ENCODE measurements around the gene BACH1. TPM values are rescaled to one million over a fixed set of nuclear protein-coding genes. Genes with fewer than 3 reads are reported as not detected.
"Not testable (repeated sequence)": the region's sequence is repeated elsewhere in the genome, so short reads cannot be mapped to it uniquely, and the experiment has no call there.

BACH1 gene
- total RNA-seq, 2 donors from 2014 or later: 55.6 to 64.2 TPM

DNA sequence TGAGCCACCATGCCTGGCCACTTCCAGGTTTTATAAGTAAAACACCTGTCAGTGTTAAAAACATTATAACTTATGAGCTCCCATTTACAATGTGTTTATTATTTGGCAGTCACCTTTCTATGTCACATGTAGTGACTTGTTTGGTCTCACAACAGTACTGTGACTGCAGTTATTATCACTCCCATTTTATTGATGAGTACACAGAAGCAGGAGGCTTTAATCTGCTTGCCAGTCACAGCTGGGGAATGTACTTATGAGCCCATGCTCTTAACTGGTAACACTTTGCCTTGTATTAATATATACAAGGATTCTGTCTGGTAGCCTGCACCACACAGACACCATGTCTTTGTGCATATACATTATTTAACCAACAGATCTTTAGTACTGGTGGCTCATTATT, 31.1 kb upstream of the BACH1 start:
- DNase-seq (no peak), ATAC-seq (no peak)
- Mint-ChIP-seq H3K4me3 (no peak overlapping the region), H3K27ac (peak overlapping the region; percentile 75), H3K36me3 (ENCODE audit: low read depth) (no peaks in the 10 kb centered on the region), H3K4me1 (peaks cover 2% of the 10 kb centered on the region), H3K27me3 (peaks cover 2% of the 10 kb centered on the region)
- no peaks in the 10 kb centered on the region for H3K9me3 ChIP-seq (ENCODE audit: control insufficient read depth, low read length, poor library complexity, severe bottlenecking)

DNA sequence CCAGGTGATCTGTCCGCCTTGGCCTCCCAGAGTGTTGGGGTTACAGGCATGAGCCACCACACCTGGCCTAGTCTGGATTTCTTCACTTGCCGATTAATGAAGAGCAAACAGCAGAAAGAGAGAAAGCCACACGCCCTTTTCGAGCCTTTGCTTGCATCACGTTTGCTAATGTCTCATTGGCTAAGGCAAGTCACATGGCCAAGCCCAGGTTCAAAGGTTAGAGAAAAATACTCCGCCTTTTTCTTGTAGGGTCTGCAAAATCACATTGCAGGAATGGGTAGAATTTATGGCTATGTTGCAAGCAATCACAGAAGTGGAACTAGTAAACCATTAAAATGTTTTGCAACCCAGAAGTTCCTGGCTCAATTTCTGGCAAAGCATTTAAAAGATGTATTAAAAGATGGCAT, 26.8 kb upstream of the BACH1 start:
- Mint-ChIP-seq H3K4me1 (no peaks in the 10 kb centered on the region), H3K27me3 (peaks cover 4% of the 10 kb centered on the region), H3K4me3 (no peak overlapping the region), H3K27ac (no peak overlapping the region), H3K36me3 (ENCODE audit: low read depth) (peaks cover 4% of the 10 kb centered on the region)
- DNase-seq (no peak), ATAC-seq (no peak)
- H3K9me3 ChIP-seq (ENCODE audit: control insufficient read depth, low read length, poor library complexity, severe bottlenecking): no peaks in the 10 kb centered on the region

DNA sequence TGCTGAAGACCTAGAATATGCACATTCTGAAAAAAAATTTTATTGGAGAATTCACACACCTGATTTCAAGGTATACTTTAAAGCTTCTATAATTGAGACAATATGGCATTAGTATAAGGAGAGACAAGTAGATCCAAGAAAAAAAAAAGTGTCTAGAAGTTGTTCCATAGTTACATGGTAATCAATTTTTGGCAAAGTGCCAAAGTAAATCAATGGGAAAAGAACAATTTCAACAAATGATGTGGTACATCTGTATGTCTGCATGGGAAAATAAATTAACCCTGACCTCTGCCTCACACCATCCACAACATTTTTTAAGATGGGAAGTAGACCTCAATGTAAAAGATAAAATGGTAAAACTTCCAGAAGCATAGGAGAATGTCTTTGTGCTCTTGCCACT, 21.3 kb upstream of the BACH1 start:
- H3K27me3 Mint-ChIP-seq: peaks cover 4% of the 10 kb centered on the region

DNA sequence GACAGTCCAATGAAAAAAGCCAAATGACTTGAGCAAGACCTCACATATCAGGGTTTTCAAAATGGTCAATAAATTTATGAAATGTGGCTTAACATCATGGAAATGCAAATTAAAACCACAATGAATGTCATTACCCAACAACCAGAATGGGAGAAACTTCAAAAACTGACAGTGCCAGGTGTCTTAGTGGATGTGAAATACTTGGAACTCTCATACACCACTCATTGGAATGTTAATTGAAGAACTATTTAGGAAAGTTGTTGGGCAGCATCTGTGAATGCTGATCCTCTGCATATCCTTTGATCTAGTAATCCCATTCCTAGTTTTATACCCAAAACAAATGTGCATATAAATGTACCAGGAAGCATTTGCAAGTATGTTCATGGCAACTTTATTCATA, 19.2 kb upstream of the BACH1 start:
- Mint-ChIP-seq H3K27me3 (peaks cover 4% of the 10 kb centered on the region), H3K27ac (no peak overlapping the region), H3K4me1 (peaks cover 2% of the 10 kb centered on the region), H3K4me3 (no peak overlapping the region), H3K36me3 (ENCODE audit: low read depth) (peaks cover 4% of the 10 kb centered on the region)
- no peak for ATAC-seq
- no peak for DNase-seq
- no peaks in the 10 kb centered on the region for H3K9me3 ChIP-seq (ENCODE audit: control insufficient read depth, low read length, poor library complexity, severe bottlenecking)

More for the DNA sequence above, 21.3 kb upstream of the BACH1 start:
- ATAC-seq (no peak), DNase-seq (no peak)
- Mint-ChIP-seq H3K4me3 (no peak overlapping the region), H3K27ac (no peak overlapping the region), H3K4me1 (peaks cover 2% of the 10 kb centered on the region), H3K36me3 (ENCODE audit: low read depth) (peaks cover 4% of the 10 kb centered on the region)
- H3K9me3 ChIP-seq (ENCODE audit: control insufficient read depth, low read length, poor library complexity, severe bottlenecking): no peaks in the 10 kb centered on the region

DNA sequence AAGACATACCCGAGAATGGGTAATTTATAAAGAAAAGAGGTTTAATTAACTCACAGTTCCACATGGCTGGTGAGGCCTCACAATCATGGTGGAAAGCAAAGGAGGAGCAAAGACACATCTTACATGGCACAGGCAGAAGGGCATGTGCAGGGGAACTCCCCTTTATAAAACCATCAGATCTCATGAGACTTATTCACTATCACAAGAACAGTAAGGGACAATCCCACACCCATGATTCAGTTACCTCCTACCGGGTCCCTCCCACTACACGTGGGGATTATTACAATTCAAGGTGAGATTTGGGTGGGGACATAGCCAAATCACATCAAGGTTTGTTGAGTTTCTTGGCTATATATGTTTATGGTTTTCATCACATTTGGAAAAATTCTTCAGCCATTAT, 16.9 kb upstream of the BACH1 start:
- H3K4me1 Mint-ChIP-seq; H3K36me3 Mint-ChIP-seq (ENCODE audit: low read depth); ATAC-seq; H3K9me3 ChIP-seq (ENCODE audit: control insufficient read depth, low read length, poor library complexity, severe bottlenecking); H3K27me3 Mint-ChIP-seq; DNase-seq; H3K4me3 Mint-ChIP-seq; H3K27ac Mint-ChIP-seq: not testable (repeated sequence)

DNA sequence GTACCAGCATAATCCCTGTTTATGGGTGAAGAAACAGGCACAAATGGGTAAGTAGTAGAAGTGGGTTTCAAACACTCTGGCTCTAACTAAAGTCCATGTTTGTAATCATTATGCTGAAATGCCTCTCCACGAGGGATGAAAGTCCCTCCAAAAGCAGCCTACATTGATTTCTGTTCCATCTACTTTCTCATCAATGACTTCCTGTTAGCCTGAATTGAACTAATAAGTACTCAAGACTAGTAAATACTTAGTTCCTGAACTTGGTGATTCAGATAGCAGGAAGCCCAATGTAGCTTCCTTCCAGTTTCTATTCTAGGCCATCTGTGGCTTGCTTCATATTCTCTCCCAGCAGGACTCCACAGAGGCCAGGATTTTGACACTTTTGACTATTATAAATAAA, 11.3 kb upstream of the BACH1 start:
- no peaks in the 10 kb centered on the region for H3K9me3 ChIP-seq (ENCODE audit: control insufficient read depth, low read length, poor library complexity, severe bottlenecking)
- Mint-ChIP-seq H3K4me3 (no peak overlapping the region), H3K36me3 (ENCODE audit: low read depth) (no peaks in the 10 kb centered on the region), H3K4me1 (peaks cover 3% of the 10 kb centered on the region), H3K27ac (no peak overlapping the region), H3K27me3 (no peaks in the 10 kb centered on the region)
- ATAC-seq (no peak), DNase-seq (no peak)

DNA sequence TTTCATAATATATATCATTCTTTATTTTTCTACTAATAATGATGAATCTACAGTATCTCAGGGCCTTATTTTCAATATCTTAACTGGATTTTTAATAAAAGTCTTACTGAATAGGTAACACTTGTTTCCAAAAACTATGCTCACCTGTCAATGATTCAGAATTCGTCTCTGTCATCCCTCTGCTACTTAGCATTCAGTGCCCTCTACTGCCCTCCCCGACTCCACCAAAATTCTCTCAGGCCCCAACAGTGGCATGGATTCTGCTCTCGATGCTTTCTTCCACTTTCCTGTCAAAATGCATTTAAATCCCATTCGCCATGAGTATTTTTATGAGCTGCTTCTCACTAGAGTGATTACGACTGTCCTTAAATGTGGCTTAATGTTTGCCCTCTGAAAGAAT, 10.5 kb upstream of the BACH1 start:
- no peaks in the 10 kb centered on the region for H3K36me3 Mint-ChIP-seq (ENCODE audit: low read depth)
- no peaks in the 10 kb centered on the region for H3K27me3 Mint-ChIP-seq
- H3K4me1 Mint-ChIP-seq: peaks cover 3% of the 10 kb centered on the region
- H3K4me3 Mint-ChIP-seq: no peak overlapping the region
- no peaks in the 10 kb centered on the region for H3K9me3 ChIP-seq (ENCODE audit: control insufficient read depth, low read length, poor library complexity, severe bottlenecking)
- DNase-seq (no peak), ATAC-seq (no peak)
- no peak overlapping the region for H3K27ac Mint-ChIP-seq

DNA sequence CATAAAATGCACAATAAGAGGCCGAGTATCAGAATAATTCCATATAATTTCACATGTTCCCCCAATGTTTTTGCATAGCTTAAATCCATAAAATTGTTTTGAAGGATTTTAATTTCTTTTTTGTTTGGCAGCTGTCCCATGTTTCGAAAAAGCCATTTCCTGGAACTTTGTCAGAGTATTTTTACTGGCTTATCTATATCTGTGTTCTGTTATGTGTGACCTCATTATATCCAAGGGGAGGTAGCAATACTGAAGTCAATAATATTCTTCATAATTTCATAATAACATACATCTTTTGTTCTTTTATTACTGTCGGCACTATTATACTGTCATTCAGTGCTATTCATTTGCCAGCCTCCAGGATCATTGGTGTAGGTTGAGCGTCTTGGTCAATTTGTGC, 9.4 kb upstream of the BACH1 start:
- no peak for ATAC-seq
- Mint-ChIP-seq H3K27me3 (no peaks in the 10 kb centered on the region), H3K4me3 (no peak overlapping the region), H3K36me3 (ENCODE audit: low read depth) (no peaks in the 10 kb centered on the region), H3K4me1 (peaks cover 7% of the 10 kb centered on the region), H3K27ac (no peak overlapping the region)
- H3K9me3 ChIP-seq (ENCODE audit: control insufficient read depth, low read length, poor library complexity, severe bottlenecking): no peaks in the 10 kb centered on the region
- DNase-seq: no peak

DNA sequence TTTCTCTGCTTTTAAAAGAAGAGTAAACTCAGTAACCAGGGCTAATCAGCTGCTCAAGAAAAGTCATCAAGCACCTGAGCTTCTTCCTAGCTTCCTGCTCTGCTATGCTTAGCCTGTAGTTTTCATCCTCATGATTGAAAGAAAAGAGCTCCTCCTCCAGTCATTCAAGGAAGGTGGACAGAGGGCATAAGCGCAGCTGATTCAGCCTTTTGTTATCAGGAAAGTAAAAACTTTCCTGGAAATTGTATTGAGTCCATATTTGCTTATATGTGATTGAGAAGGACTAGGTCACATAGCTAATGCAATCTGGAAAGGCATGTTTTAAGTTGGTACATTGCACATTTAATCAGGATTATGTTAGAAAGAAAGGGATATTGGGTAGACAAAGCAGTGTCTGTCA, 8.5 kb upstream of the BACH1 start:
- no peaks in the 10 kb centered on the region for H3K36me3 Mint-ChIP-seq (ENCODE audit: low read depth)
- H3K27ac Mint-ChIP-seq: no peak overlapping the region
- DNase-seq (no peak), ATAC-seq (no peak)
- H3K9me3 ChIP-seq (ENCODE audit: control insufficient read depth, low read length, poor library complexity, severe bottlenecking): no peaks in the 10 kb centered on the region
- H3K4me3 Mint-ChIP-seq: no peak overlapping the region
- H3K4me1 Mint-ChIP-seq: peaks cover 14% of the 10 kb centered on the region
- H3K27me3 Mint-ChIP-seq: no peaks in the 10 kb centered on the region

DNA sequence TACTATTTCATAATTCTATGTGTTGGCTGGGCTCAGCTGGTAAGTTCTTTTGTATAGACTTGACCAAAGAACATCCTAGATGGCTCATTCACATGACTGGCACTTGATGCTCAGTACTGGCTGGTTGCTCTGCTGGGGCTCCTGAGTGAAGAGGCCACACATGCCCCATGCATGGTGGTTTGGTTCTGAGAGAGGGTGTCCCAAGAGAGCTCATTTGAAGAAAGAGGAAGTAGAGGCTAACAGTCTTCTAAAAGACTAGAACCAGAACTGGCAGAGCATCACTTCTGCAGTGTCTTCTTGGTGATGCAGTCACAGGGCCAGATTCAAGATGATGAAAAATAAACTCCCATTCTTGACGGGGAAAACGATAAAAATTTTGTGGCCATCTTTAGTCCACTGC, 5.2 kb upstream of the BACH1 start:
- ATAC-seq (peak; percentile 33), DNase-seq (no peak)
- H3K4me1 Mint-ChIP-seq: peaks cover 22% of the 10 kb centered on the region
- no peaks in the 10 kb centered on the region for H3K27me3 Mint-ChIP-seq
- H3K36me3 Mint-ChIP-seq (ENCODE audit: low read depth): no peaks in the 10 kb centered on the region
- no peak overlapping the region for H3K4me3 Mint-ChIP-seq
- no peaks in the 10 kb centered on the region for H3K9me3 ChIP-seq (ENCODE audit: control insufficient read depth, low read length, poor library complexity, severe bottlenecking)
- H3K27ac Mint-ChIP-seq: no peak overlapping the region

DNA sequence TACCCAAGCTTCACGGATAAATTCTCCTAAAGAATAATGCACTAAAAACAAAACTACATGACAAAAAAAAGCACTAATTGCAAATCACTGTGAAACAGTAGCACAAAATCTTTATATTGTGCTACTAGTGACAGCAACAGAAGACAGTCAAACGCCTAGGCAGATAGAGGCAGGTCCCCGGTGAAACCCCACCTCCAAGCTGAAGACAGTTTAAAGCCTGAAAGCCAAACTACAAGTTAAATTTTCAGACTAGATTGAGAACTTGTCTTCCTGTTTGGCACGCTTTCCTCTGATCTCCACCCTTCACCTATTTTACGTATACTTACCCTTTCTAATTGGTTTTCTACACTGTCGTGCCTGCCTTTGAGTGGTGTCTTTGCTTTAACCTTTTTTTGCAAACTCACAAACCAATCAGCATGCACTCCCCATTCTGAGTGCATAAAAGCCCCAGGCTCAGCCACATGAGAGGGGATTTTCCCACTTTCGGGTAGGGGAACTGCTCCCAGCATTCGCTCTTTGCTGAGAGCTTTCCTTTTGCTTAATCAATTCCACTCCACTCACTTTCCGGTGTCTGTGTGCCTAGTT, 3.6 kb upstream of the BACH1 start:
- Mint-ChIP-seq H3K27ac (peak overlapping the region; percentile 88), H3K4me1 (peaks cover 32% of the 10 kb centered on the region), H3K36me3 (ENCODE audit: low read depth) (no peaks in the 10 kb centered on the region), H3K4me3 (peak overlapping the region; percentile 73), H3K27me3 (no peaks in the 10 kb centered on the region)
- ATAC-seq (peak; percentile 50), DNase-seq (peak; percentile 18 to 34 (median 20))
- no peaks in the 10 kb centered on the region for H3K9me3 ChIP-seq (ENCODE audit: control insufficient read depth, low read length, poor library complexity, severe bottlenecking)

DNA sequence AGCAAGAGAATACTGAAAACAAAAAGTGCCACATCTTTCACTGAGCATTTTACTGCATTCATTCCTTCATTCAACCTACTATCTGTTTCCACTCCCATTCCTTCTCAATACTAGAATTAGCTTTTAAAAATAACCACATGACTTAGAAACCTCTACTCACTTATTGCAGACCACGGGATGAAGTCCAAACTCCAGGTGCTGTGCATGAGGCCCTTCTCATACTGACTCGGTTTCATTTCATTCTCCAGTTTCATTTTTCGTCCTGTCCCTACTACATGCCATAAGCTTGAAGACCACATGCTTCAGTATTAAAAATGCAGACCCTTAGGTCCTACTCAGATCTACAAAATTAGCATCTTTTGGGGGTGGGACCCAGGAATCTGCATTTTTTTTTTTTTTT, 2.3 kb upstream of the BACH1 start:
- DNase-seq: no peak
- H3K27me3 Mint-ChIP-seq: no peaks in the 10 kb centered on the region
- H3K9me3 ChIP-seq (ENCODE audit: control insufficient read depth, low read length, poor library complexity, severe bottlenecking): no peaks in the 10 kb centered on the region
- H3K4me3 Mint-ChIP-seq: no peak overlapping the region
- peaks cover 36% of the 10 kb centered on the region for H3K4me1 Mint-ChIP-seq
- no peak overlapping the region for H3K27ac Mint-ChIP-seq
- ATAC-seq: no peak
- no peaks in the 10 kb centered on the region for H3K36me3 Mint-ChIP-seq (ENCODE audit: low read depth)

DNA sequence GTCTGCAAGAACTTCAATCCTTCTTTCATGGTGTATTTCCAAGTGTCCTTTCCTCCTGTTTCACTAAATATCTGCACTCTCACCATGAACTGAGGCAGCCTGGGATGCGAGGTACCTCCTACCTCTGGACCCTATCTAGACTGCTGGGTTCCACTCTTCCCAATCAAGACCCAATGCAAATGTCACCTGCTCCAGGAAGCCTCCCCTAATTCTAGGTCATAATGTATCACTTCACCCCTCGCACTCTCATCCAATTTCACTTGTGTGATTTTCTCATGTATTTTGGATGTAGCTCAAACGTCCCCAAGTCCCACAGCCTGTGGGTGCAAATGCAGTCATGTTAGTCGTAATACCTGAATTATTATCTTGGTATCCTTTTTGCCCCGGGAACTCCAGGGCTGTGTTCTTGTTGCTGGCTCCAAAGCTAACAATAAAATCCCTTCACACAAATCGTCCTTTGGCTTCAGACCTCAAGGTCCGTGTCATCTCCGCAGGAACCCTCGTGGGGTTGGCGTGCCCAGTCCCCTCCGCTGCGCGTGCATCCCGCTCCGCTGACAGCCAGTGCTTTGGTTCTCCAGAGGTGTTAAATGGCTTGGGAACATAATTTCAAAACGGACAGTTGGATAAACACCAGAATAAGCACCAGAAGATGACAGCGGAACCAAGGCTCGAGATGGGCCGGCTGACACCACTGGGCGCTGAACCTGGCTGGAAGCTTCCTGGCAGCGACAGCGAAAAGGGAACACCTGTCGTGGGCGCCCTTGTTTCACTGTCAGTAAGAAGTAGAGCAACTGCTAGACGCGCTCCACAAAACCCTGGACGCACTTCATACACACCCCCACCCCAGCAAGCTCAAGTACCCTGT, 1.0 kb upstream of the BACH1 start:
- Mint-ChIP-seq H3K27me3 (no peaks in the 10 kb centered on the region), H3K4me1 (peaks cover 47% of the 10 kb centered on the region), H3K4me3 (peak overlapping the region; percentile 74), H3K36me3 (ENCODE audit: low read depth) (no peaks in the 10 kb centered on the region), H3K27ac (peak overlapping the region; percentile 29)
- H3K9me3 ChIP-seq (ENCODE audit: control insufficient read depth, low read length, poor library complexity, severe bottlenecking): no peaks in the 10 kb centered on the region
- ATAC-seq (no peak), DNase-seq (no peak)
